K562 (cell line): ENCODE measurements around the gene ANAPC5. TPM values are rescaled to one million over a fixed set of nuclear protein-coding genes. Genes with fewer than 3 reads are reported as not detected.

Source experiments
- BCOR ChIP-seq: fragments of 450-650 bp; IDR thresholded peaks from 2 replicates; pipeline ENCODE4 v1.6.1; 2016
- DDX20 ChIP-seq: fragments of 450-650 bp; IDR thresholded peaks from 2 replicates; pipeline ENCODE4 v1.6.1; 2016; ENCODE audit warnings: missing genetic modification characterization, low read depth, mild to moderate bottlenecking, missing compliant biosample characterization, moderate library complexity
- EGR1 ChIP-seq: fragments of 450-650 bp; conservative IDR thresholded peaks from 2 replicates; pipeline ENCODE4 v1.6.1; 2017; ENCODE audit warnings: mild to moderate bottlenecking
- KLF6 ChIP-seq: fragments of 250-450 bp; sonication (Bioruptor Pico); IDR thresholded peaks from 2 replicates; pipeline ENCODE4 v1.4.0; 2020; ENCODE audit warnings: mild to moderate bottlenecking, moderate library complexity, borderline replicate concordance
- MAZ ChIP-seq, 2 experiments: fragments of 450-650 bp in 1 of 2; sonication (generic) in 1 of 2; formaldehyde crosslinking; IDR thresholded peaks in 1 of 2; conservative IDR thresholded peaks in 1 of 2; 2 replicates each; pipeline versions ENCODE4 v1.4.0 to v1.5.0; 2020; ENCODE audit warnings: mild to moderate bottlenecking in 1 of 2, missing genetic modification reagents in 1 of 2
- NCOA2 ChIP-seq, 2 experiments: fragments of 450-650 bp; IDR thresholded peaks; 2 replicates each; pipeline ENCODE4 v1.6.1; 2018; ENCODE audit warnings: mild to moderate bottlenecking in 2 of 2, moderate library complexity in 1 of 2; ENCODE audit not compliant: partially characterized antibody in 2 of 2
- NEUROD1 ChIP-seq: fragments of 150-350 bp; IDR thresholded peaks from 2 replicates; pipeline ENCODE4 v1.6.1; 2014; ENCODE audit warnings: borderline replicate concordance, low read length, low read depth; ENCODE audit not compliant: partially characterized antibody
- NFIX ChIP-seq: fragments of 250-450 bp; sonication (Bioruptor Pico); IDR thresholded peaks from 2 replicates; pipeline ENCODE4 v1.4.0; 2020; ENCODE audit warnings: low read depth, mild to moderate bottlenecking, moderate library complexity
- NFYB ChIP-seq: IDR thresholded peaks from 2 replicates; pipeline ENCODE4 v1.6.1; 2011; ENCODE audit warnings: mild to moderate bottlenecking, moderate library complexity; ENCODE audit not compliant: insufficient read length; ENCODE audit errors: extremely low read depth
- NR1H2 ChIP-seq: sonication (generic); formaldehyde crosslinking; IDR thresholded peaks from 2 replicates; pipeline ENCODE4 v1.4.0; 2020; ENCODE audit warnings: mild to moderate bottlenecking, missing genetic modification reagents
- PCBP2 ChIP-seq: fragments of 200-400 bp; formaldehyde crosslinking; IDR thresholded peaks from 2 replicates; pipeline ENCODE4 v1.6.1; 2018; ENCODE audit warnings: low read length, low read depth, mild to moderate bottlenecking, moderate library complexity; ENCODE audit not compliant: poor library complexity, severe bottlenecking
- PKNOX1 ChIP-seq: fragments of 450-650 bp; IDR thresholded peaks from 2 replicates; pipeline ENCODE4 v1.6.1; 2016
- SMARCE1 ChIP-seq: fragments of 450-650 bp; IDR thresholded peaks from 2 replicates; pipeline ENCODE4 v1.7.1; 2016; ENCODE audit warnings: mild to moderate bottlenecking
- THAP12 ChIP-seq: fragments of 250-450 bp; sonication (Bioruptor Pico); IDR thresholded peaks from 2 replicates; pipeline ENCODE4 v1.9.0; 2021; ENCODE audit warnings: mild to moderate bottlenecking, inconsistent platforms
- TRIM24 ChIP-seq, 2 experiments: fragments of 450-650 bp; IDR thresholded peaks; 2 replicates each; pipeline ENCODE4 v1.6.1; 2016
- polyA plus RNA-seq, 8 experiments: library from polyadenylated mRNA; depleted of rRNA in 4 of 8; stranded (reverse) in 5 of 8; unstranded in 3 of 8; fragments of >200 nt; fragmentation: Nextera tagmentation in 2 of 8; fragmentation: Illumina TruSeq in 1 of 8; extraction: Ambion mirVana in 2 of 8; extraction: Trizol in 1 of 8; gene quantifications; 2 replicates each; pipeline versions ENCODE4 v1.2.1 to v1.2.3, GENCODE V29; 2011 to 2014; ENCODE audit warnings: inconsistent platforms in 1 of 8, missing spikeins in 1 of 8
- total RNA-seq, 7 experiments: library from RNA; depleted of rRNA in 6 of 7; stranded (reverse); fragments of >200 nt in 6 of 7; fragmentation: Illumina TruSeq in 2 of 7; extraction: Trizol in 2 of 7; gene quantifications; 2 replicates each; pipeline versions ENCODE4 v1.2.1 to v1.2.3, GENCODE V29; 2011 to 2021; ENCODE audit warnings: low replicate concordance in 1 of 7
- TF ChIP-seq, protein P1 (sequence below): sonication (generic); formaldehyde crosslinking; IDR thresholded peaks from 2 replicates; pipeline ENCODE4 v1.8.0; 2023; ENCODE audit warnings: mild to moderate bottlenecking, missing genetic modification reagents
- TF ChIP-seq, protein P2 (sequence below), 2 experiments: IDR thresholded peaks; 2 replicates each; pipeline ENCODE4 v1.6.1; 2011; ENCODE audit warnings: borderline replicate concordance in 1 of 2, control low read depth in 1 of 2, low read depth in 1 of 2, low read length in 1 of 2, mild to moderate bottlenecking in 1 of 2, mixed read lengths in 1 of 2, moderate library complexity in 1 of 2; ENCODE audit not compliant: insufficient read depth in 1 of 2, insufficient read length in 1 of 2, poor library complexity in 1 of 2, severe bottlenecking in 1 of 2; ENCODE audit errors: extremely low read depth in 1 of 2

The ANAPC5 gene
- total and polyA plus RNA-seq, 9 of the 15 experiments (the other 6 are each of a cell fraction or from before 2014, with no cell fraction given), result 136 to 315 (median 197) TPM

DNA sequence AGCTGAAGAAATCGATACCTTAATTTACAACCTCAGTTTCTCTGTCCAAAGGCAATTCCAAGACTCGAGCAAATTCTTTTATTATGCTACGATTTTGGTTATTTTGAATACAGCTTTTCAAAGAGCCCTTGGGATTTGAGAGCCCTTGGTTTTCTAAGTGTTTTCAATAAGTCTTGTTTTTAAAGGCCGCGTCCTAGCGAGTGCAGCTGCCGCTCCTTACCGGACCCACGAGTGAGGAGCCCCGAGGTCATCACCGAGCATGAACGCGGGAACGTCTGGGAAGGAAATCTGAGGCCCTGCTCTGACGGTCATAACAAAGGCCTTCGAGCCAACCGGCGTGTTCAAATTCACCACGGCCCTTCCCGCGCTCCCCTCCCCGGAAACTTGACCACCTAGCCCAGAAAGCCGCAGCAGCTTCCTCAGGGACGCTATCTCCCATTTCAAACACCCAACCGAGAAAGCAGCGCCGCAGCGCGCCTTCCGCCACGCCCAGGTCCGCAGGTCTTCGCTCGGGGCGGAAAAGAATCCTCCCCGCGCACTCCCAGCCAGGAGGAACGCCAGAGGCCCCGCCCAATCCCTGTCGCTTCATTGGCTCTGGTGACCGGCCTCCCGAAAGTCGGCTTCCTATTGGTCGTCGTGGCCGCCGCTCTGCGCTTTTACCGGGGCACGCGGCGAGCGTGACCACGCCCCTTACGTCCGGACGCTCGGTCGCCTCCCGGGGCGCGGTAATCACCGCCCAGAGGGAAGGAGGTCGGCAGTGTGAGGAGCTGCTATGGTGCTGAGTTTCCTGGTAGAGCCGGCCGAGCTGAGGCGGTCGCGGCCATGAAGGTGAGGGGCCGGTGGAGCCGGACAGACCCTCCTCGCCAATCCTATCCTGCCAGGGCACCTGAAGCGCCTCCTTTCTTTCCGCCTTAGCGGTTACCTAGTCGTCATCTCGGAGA, 47.5 kb upstream of the ANAPC5 start, which contains the start of gene RNF34 (continued):
- TF ChIP-seq BCOR (0 out of 2 replicates have a peak, but pooled peaks have one; percentile 2), NFIX (no peak), THAP12 (CRISPR knock-in tag) (peak; percentile 85), MAZ (CRISPR knock-in tag; conservative IDR thresholded peaks at IDR 0.05 in 1 of 2, IDR thresholded peaks at IDR 0.05 in 1 of 2) (peak; percentile 59 to 61; a peak in 3 of 4 replicates), NR1H2 (CRISPR knock-in tag) (peak; percentile 34; the same call in 1 of the 2 replicates), NEUROD1 (peak; percentile 89), NFYB (peak; percentile 84), DDX20 (tag) (no peak), TRIM24 (IDR thresholded peaks at IDR 0.05) (0 out of 4 replicates have a peak, but pooled peaks of 1 of the 2 experiments have one; percentile 18), PCBP2 (no peak), PKNOX1 (peak; percentile 100), NCOA2 (IDR thresholded peaks at IDR 0.05; ENCODE audit: partially characterized antibody in 2 of 2) (no peak), KLF6 (peak; percentile 71; the same call in 1 of the 2 replicates), SMARCE1 (peak; percentile 49; the same call in 1 of the 2 replicates), EGR1 (peak; percentile 89)
- TF ChIP-seq, protein P1, sequence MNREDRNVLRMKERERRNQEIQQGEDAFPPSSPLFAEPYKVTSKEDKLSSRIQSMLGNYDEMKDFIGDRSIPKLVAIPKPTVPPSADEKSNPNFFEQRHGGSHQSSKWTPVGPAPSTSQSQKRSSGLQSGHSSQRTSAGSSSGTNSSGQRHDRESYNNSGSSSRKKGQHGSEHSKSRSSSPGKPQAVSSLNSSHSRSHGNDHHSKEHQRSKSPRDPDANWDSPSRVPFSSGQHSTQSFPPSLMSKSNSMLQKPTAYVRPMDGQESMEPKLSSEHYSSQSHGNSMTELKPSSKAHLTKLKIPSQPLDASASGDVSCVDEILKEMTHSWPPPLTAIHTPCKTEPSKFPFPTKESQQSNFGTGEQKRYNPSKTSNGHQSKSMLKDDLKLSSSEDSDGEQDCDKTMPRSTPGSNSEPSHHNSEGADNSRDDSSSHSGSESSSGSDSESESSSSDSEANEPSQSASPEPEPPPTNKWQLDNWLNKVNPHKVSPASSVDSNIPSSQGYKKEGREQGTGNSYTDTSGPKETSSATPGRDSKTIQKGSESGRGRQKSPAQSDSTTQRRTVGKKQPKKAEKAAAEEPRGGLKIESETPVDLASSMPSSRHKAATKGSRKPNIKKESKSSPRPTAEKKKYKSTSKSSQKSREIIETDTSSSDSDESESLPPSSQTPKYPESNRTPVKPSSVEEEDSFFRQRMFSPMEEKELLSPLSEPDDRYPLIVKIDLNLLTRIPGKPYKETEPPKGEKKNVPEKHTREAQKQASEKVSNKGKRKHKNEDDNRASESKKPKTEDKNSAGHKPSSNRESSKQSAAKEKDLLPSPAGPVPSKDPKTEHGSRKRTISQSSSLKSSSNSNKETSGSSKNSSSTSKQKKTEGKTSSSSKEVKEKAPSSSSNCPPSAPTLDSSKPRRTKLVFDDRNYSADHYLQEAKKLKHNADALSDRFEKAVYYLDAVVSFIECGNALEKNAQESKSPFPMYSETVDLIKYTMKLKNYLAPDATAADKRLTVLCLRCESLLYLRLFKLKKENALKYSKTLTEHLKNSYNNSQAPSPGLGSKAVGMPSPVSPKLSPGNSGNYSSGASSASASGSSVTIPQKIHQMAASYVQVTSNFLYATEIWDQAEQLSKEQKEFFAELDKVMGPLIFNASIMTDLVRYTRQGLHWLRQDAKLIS (CRISPR knock-in tag), result peak; percentile 74
- TF ChIP-seq, protein P2, sequence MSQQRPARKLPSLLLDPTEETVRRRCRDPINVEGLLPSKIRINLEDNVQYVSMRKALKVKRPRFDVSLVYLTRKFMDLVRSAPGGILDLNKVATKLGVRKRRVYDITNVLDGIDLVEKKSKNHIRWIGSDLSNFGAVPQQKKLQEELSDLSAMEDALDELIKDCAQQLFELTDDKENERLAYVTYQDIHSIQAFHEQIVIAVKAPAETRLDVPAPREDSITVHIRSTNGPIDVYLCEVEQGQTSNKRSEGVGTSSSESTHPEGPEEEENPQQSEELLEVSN (IDR thresholded peaks at IDR 0.05; ENCODE audit: borderline replicate concordance in 1 of 2, extremely low read depth in 1 of 2, insufficient read depth in 1 of 2, insufficient read length in 1 of 2, low read depth in 1 of 2, low read length in 1 of 2, poor library complexity in 1 of 2, severe bottlenecking in 1 of 2), result peak; percentile 92 to 96
